HG02763 (cell line): ENCODE measurements around the gene SCMH1.

Experiments used
- ATAC-seq: cut with Tn5 transposase; IDR thresholded peaks from one replicate; pipeline ENCODE4 v1.9.1; 2021; ENCODE audit warnings: mild to moderate bottlenecking, moderate library complexity; ENCODE audit not compliant: unreplicated experiment

SCMH1 gene

GRCh38 chr1:41033272-41033671 is 208.8 kb downstream of the SCMH1 start:
- ATAC-seq, result no peak

DNA sequence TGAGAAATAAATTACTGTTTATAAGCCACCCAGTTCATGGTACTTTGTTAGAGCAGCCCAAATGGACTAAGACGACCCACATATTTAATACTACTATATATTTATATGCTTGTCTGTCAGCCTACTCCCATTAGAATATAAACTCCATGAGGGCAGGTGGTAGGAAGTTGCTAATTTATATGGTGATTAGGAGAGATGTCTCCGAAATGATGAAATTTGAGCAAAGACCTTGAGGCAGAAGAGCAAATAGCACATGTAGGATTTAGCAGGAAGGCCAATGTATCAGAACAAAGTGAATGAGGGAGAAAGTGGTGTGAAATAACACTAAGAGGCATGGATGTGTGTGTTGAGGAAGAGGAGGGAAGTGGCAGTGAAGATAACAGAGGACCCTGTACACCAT is 210.0 kb downstream of the SCMH1 start:
- ATAC-seq, result no peak

GRCh38 chr1:41030872-41031616 is 211.1 kb downstream of the SCMH1 start:
- no peak for ATAC-seq

- no peak for ATAC-seq
These were observed 214.0 kb downstream of the SCMH1 start for GRCh38 chr1:41028034-41028642.

DNA sequence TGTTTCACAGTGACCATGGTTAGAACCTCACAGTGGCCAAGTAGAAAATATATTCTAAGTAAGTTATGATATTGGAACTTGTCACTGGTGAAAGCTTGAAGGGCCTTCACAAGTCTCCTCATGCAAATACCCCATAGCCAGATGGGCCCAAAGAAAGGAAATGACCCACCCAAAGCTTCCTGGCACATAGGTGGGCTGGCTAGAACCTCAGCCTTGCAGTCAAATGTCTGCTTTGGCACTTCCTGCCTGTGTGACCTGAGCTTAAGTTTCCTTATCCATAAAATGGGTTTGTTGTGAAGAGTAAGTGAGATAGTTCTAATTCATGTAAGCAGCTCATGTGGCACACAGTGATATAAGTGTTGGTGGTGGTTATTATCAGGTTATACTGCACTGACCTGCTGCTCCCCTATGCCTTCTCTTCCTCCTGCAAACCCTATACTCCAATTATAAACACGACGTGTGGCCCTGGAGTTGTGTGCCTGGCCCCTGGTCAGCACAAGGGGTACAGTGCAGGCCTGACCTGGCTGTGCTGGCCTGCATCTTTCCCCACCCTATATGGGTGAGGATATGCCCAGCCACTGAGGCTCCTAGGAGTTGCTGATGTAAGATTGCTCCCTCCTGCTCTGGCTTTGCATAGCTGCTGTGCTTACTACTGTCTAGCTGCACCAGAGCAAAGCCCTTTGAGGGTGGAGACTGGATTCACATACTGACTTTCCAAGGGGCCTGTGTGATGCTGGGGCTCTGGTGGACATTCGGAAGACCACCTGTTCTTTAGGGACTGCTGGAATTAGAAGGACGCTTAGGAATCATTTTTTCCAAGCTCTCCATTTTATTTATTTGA is 215.9 kb downstream of the SCMH1 start:
- ATAC-seq, result no peak

DNA sequence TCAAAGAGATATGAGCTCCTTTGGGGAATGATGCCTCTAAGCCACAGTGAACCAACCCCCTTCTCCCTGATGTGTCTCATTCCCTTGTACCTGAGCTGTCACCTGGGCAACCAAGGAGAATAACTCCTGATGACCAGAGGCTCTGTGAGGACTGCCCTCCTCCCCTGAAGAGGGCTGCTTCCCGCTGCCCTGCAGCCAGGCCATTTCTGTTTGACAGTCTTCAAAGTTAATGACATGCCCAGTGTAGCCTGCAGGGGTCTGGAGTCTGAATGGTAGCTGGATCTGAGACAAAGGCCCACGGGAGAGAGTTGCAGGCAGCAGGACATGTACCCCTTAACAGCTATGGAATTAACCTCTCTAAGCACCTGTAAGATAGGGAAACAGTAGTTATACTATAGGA is 217.2 kb downstream of the SCMH1 start:
- ATAC-seq, result no peak

DNA sequence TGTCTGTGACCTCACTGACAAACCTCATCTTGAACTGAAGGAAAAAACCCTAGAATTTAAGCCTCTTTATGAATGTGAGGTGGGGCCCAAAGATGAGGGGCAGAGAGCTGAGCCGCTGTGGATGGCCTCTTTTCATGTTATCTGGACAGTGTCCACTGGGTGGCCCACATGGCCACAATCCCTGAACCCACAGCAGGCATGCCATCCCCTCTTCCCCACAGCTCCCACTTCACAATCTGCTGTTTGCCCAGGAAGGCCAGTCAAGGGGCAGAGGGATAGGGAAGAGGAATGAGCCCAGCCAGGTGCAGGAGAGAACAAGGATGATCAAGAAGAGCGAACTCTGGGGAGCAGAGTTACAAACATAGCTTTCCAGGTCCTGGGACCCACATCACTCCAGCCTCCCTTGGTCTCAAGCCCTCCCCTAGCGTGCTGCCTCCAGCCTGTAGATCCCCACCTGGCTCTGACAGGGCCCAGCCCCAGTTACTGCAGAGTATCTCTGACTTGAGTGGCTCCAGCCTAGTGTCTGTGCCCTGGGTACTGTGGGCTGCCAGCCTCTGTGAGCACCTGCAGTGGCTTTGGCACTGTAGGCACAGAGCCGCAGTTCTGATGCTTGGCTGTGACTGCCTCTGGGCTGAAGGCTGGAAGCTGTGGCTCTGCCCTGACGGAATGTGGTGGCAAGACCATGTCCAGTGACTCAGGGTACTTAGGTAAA is 218.7 kb downstream of the SCMH1 start:
- ATAC-seq, result no peak

- ATAC-seq, result no peak
These were observed 219.7 kb downstream of the SCMH1 start for GRCh38 chr1:41022424-41022823.

DNA sequence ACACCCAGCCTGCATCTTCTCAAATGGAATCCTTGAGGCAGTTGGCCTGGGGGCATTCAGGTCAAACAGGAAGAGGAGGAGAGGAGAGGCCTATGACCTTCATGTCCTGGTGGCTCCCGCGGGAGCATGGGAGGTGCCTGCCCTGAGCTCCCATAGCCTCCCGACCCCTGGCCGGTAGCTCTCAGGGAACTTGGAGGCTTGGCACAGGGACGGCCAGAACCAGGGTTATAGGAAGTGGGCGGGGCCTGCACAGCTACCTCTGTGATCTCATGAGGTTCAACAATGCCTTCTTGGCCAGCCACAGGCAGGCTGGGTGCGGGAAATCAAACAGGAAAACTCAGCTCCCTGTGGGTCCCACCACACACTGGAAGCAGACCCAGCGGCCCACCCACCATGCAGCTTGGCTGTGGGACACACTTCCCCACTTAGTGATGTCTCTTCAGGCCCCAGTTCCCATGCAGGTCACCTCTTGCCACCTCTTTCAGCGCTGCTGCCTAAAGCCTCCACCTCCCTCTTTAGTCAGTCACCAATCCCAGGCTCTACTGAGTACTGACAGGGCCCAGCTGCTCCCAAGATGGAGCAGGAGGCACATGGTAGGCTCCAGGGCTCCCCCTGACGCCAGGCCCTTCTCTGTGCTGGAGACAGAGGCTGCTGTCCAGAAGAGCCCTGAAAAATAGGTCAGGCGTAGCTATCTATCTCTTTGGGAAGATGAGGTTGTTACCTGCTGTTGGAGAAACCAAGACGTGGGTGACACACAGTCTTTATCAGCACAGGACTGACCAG is 220.4 kb downstream of the SCMH1 start, which contains the start of gene SLFNL1:
SLFNL1 (minus strand) TSS at position 200 of the 783 bp plus-strand sequence. CDS start 1,065 bp downstream, outside the sequence.
- no peak for ATAC-seq

DNA sequence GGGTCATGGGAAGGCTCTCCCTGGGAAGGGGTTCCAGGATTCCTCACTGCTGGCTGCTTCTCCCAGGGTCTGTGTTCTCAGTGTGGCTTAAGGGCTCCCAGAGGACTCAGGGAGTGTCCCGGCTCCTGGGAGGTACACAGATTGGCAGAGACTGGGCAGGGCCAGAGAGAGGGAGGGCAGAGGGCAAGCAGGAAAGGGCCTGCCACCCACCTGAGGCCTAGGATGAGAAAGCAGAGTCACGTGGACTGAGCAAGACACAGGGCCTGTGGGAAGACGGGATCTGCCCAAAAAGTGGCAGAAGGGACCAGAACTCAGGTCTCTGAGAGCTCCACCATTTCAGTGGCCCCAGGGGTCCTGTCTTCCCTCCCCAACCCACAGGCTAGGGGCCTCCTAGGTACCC is 221.5 kb downstream of the SCMH1 start:
- no peak for ATAC-seq

DNA sequence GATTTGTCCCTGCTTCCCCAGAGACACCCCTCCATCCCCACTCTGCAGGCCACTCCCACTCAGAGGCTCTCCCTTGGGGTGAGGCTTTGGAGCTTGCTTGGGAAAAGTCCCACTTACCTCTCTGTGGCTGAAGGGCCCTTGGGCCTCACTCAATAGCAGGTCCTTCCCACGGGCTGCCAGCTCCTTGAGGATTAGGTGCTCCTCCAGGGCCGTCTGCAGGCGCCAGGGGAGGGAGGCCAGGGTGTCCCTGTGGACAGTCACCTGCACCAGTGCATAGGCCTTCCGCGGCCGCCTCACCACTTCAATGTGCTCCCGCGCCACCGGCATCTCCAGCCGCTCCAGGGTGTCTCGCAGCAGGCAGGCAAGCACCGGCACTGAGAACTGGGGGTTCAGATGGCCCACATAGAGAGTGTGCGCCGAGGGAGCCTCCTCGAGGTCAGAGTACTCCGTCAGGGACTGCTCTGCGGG is 222.0 kb downstream of the SCMH1 start:
- ATAC-seq, result no peak

DNA sequence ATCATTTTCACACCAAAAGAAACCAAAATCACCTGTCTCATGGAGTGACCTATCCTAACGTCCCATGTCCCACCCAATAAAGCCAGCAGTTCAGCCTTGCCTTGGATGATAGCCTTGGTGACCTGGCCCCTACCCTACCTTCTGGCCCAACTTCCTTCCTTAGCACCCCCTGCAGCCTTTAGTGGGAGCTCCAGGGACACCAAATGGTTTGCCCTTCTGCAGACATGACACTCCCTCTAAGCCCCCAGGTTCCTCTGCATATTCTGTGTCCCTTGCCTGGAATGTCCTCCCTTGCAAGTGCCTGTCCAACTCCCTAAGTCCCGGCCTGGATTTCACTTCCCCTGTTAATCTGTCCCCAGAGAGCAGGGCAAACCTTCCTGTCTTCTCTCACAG is 222.8 kb downstream of the SCMH1 start:
- ATAC-seq, result no peak

DNA sequence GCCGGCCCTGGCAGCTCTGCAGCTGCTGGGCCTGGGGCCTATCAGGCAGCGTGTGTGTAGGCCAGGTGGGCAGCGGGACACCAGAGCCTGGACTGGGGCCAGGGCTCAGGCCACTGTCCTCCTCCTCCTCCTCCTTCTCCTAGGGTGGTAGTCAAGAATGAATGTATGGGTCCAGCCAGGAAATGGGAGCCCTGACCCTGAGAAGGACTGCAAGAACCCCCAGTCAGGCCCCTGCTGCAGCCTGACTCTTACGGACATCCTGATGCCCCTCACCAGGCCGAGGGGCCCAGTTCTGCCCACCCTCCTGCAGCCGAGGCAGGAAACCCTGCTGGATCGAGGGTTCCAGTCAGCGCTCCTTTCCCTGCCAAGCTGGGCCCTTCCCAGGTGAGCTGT is 224.1 kb downstream of the SCMH1 start:
- no peak for ATAC-seq

- no peak for ATAC-seq
These were observed 224.7 kb downstream of the SCMH1 start for GRCh38 chr1:41017141-41018017.

DNA sequence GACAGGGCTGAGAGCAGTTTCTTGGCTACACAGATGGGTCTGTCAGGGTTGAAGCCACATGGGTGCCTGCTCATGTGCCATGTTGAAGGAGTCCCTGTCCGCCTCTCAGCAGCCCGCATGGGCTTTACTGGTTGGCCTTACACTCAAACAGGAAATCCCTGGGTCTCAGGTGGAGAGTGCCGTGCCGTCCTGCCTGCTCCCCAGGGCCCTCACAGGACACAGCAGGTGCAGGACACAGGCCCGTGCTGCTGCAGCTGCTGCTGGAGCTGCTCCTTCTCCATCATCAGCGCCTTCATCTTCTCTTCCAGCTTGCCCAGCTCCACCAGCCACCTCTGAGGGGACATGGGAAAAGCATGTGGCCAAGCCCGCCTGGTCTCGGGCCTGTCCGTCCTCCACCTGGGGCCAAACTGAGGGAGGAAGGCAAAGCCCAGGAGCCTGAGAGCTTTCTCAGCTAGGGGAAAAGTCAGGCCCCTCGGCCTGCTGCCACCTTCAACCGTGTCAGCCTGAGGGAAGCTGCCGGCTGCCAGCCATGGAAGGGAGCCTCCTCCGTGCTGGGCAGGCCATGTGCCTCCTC is 226.1 kb downstream of the SCMH1 start:
- ATAC-seq, result no peak

GRCh38 chr1:41015281-41015896 is 226.7 kb downstream of the SCMH1 start:
- no peak for ATAC-seq

DNA sequence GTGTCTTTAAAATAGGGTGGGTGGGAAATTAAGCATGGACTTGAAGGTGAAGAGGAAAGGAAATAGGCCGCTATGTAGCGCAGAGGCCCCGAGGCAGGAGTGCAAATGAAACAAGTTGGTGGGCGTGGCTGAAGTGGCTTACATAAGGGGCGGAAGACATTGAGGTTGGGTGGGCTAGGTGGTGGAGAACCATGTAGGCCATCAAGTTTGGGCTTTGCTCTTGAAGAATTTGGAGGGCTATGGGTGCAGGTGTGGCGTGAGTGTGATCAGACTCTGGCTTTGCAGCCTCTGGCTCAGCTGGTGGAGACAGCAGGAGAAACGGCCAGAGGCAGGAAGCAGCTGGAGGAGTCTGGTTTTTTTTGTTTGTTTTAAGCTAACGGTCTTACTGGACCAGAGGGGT is 227.2 kb downstream of the SCMH1 start:
- ATAC-seq, result no peak

DNA sequence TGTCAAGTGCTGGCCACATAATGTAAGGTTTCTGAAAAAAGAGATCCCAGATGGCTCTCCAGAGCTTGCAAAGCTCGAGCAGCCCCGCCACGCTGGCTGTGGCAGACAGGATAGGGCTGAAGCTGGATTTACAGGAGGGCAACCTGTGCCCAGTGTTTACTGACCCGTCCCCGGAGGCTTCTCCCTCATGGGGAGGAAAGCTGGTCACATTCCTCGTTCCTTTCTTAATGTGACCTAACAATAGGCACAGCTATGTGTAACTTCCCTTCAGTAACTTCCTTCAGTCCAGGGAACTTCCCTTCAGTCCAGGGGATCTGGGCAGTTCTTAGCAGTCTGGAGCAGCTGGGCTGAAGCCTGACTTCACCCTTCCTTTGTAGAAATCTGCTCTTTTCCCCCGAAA is 228.3 kb downstream of the SCMH1 start:
- no peak for ATAC-seq
